C4-2B (cell line): ENCODE data around the gene C1QL4.
A peak's percentile ranks its signal among the peaks of the same experiment; 100 is the strongest.

ENCODE experiments used
- CTCF ChIP-seq: fragments of 450-650 bp; conservative IDR thresholded peaks from 2 replicates; pipeline ENCODE4 v1.5.1; 2017; ENCODE audit warnings: mild to moderate bottlenecking
- ZFX ChIP-seq: fragments of 450-650 bp; IDR thresholded peaks from 2 replicates; pipeline ENCODE4 v1.6.1; 2017

DNA sequence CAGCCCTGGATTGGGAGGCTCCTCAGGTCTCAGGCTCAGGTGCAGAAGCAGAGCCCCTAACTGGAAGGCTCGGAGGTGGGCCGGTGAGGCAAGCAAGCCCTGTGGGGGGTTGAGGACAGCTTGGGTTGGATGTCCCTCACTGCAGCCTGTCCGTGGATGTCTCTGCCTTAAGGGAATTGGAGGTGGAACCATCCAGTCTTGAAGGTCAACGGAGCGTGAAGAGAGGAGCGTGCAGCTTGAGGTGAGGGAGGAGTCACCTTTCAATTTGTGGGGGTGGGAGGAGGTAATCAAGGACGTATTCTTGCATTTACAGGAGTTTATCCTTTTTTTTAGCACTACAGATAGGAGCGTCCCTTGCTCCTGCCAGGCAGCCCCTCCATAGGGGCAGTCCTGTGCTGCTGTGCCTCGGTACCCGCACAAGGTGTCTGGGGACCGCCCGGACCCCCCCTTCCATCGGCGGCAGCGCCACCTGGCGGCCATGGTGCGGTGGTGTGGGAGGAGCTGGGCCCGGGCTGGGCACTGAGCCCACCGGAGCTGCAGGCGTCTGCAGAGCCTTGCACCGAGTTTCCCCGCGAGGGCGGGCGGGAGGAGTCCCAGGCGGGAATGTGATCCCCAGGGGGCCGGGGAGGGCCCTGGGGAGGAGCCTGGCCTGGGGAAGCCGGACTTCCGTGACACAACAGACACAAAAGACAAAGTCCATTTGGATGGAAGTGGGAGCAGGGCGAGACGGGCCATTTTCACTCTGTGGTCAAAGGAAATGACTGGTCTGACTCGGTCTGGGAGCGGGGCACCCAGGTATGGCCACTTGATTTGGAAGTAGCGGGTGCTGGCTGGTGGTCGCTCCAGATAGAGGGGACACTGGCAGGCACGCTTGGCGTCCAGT is 10.6 kb upstream of the C1QL4 start:
- TF ChIP-seq CTCF (peak; percentile 99), ZFX (no peak)
